GM19351 (cell line): Measurements from ENCODE around the gene HLA-DMA.

Experiments used
- ATAC-seq: cut with Tn5 transposase; IDR thresholded peaks from one replicate; pipeline ENCODE4 v1.9.1; 2021; ENCODE audit warnings: mild to moderate bottlenecking, moderate library complexity; ENCODE audit not compliant: unreplicated experiment

Gene HLA-DMA

GRCh38 chr6:32933661-32934085 lies 19.2 kb downstream of the HLA-DMA start:
- ATAC-seq: no peak

- ATAC-seq: no peak
These were observed 20.6 kb downstream of the HLA-DMA start for GRCh38 chr6:32932132-32932868.

GRCh38 chr6:32931211-32931610 lies 21.7 kb downstream of the HLA-DMA start:
- ATAC-seq: no peak

- no peak for ATAC-seq
These were observed 30.8 kb downstream of the HLA-DMA start for GRCh38 chr6:32922083-32922482.

GRCh38 chr6:32920715-32921114 lies 32.2 kb downstream of the HLA-DMA start:
- no peak for ATAC-seq

GRCh38 chr6:32912951-32913350 lies 39.9 kb downstream of the HLA-DMA start:
- ATAC-seq: no peak

- ATAC-seq: no peak
These were observed 44.0 kb downstream of the HLA-DMA start for GRCh38 chr6:32908897-32909296.

- no peak for ATAC-seq
These were observed 46.4 kb downstream of the HLA-DMA start for GRCh38 chr6:32906539-32906938.

GRCh38 chr6:32905078-32905477 lies 47.8 kb downstream of the HLA-DMA start:
- ATAC-seq: no peak

GRCh38 chr6:32903952-32904351 lies 48.9 kb downstream of the HLA-DMA start:
- no peak for ATAC-seq
